Ramos (cell line): ENCODE measurements around the gene BAZ1A.

Experiments
- in situ Hi-C: fragments of 300-500 bp; cut with MboI; formaldehyde crosslinking; loops from one replicate; pipeline ENCODE4 v1.14.3; 2022; ENCODE audit warnings: low sequenced_read_pairs; ENCODE audit not compliant: unreplicated experiment

BAZ1A gene

GRCh38 chr14:34875031-34875922 lies at the start of gene BAZ1A:
BAZ1A (minus strand) TSS chr14:34875360; CDS start chr14:34874604, 756 bp downstream.
- in situ Hi-C loops = no loop called here

- in situ Hi-C loops = no loop called here
Observed at GRCh38 chr14:34920339-34920738, 45.2 kb upstream of the BAZ1A start.

- in situ Hi-C loops = loop anchor here (10.0 kb wide), 1 partner anchor 249 kb away; no protein-coding TSS in a partner anchor
Observed at GRCh38 chr14:34913619-34914018, 38.5 kb upstream of the BAZ1A start.

- in situ Hi-C loops = loop anchor here (10.0 kb wide), 1 partner anchor 248 kb away; no protein-coding TSS in a partner anchor
Observed at GRCh38 chr14:34912966-34913365, 37.8 kb upstream of the BAZ1A start.

GRCh38 chr14:34912182-34912581 lies 37.0 kb upstream of the BAZ1A start:
- in situ Hi-C loops = loop anchor here (10.0 kb wide), 1 partner anchor 247 kb away; no protein-coding TSS in a partner anchor

GRCh38 chr14:34911209-34912150 lies 36.3 kb upstream of the BAZ1A start:
- in situ Hi-C loops = loop anchor here (10.0 kb wide), 1 partner anchor 247 kb away; no protein-coding TSS in a partner anchor

DNA sequence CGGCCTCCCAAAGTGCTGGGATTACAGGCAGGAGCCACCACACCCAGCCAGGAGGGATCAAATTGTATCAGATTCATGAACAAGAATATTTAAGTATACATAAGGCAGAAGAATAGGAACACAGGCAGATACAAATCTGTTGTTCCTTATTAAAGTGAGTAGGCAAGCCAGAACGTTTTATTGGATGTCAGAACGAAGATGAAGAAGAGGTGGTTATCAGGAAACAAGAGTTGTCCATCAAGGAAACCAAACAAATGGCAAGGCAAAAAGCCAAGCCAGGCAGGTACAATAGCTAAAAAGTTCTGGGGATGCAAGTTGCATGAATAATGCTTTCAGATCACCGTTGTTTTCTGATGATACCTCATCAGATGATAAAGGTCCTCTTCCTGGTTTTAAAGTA lies 31.1 kb upstream of the BAZ1A start:
- in situ Hi-C loops = no loop called here

- in situ Hi-C loops = no loop called here
Observed at GRCh38 chr14:34895277-34895676, 20.1 kb upstream of the BAZ1A start.

GRCh38 chr14:34890937-34891336 lies 15.8 kb upstream of the BAZ1A start:
- in situ Hi-C loops = no loop called here

- in situ Hi-C loops = no loop called here
Observed at GRCh38 chr14:34888186-34888585, 13.0 kb upstream of the BAZ1A start.

DNA sequence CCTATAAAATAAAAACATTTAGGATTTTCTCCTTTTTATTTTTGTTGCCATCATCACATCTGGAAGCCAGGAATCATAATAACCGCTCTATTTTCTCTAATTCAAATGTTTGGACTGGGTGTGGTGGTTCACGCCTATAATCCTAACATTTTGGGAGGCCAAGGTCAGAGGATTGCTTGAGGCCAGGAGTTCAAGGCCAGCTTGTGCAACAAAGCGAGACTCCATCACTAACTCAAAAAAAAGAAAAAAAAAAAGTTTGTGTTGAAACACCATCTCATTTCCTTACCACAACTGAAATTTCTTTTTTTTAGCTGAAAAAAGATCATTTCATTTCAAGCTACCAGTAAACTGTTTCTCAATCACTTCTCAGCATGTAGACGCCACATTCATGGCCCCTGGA lies 8.8 kb upstream of the BAZ1A start:
- in situ Hi-C loops = no loop called here

- in situ Hi-C loops = no loop called here
Observed at GRCh38 chr14:34874386-34875030, 652 bp downstream of the BAZ1A start.

- in situ Hi-C loops = no loop called here
Observed at GRCh38 chr14:34873589-34874385, 1.4 kb downstream of the BAZ1A start.

DNA sequence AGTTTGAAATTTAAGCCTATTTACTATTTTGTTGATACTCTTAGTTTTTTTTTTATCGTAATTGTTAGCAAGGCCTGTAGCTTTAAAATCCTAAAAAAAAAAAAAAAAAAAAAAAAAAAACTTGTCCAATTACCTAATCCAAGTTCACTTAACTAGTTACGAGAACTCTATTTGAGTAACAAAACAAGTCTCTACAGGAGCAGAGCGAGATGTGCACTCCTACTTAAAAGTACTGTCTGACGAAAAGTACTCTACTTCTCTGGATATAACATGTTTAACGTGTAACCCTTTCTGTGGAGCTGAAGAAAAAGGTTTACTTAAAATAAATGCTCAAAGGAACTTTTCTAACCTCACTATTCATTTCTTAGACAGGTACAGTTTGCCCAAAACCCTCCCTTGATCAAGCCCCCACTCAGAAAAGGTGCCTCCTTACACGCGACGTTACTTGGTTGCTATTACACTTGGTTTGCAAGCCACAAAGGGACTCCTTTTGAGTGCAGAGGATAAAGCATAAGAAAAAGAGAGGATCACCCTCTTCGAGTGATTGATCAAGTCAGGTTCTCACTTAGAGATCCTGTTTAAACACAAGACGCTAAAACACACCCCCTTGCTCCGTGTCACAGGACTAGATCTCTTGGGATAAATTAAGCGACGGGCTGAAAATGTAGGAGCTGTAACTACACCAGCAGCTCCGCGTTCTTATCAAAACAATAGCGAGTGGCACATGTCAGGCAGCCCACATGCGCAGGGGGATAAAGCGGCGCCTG lies 2.2 kb downstream of the BAZ1A start:
- in situ Hi-C loops = no loop called here

DNA sequence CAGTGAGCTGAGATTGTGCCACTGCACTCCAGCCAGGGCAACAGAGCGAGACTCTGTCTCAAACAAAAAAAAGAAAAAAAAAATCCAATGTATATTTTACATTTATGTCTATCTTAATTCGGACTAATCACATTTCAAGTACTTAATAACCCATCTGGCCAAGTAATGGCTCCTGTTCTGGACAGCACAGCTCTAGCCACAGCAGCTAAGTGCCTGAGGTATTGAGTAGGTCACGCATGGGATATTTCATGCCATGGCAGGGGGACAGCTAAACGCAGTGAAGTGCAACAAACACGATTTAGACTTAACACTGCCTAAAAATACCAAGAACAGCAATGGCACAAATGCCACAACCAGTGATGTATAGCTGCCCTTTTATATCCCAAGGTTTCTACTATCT lies 8.0 kb downstream of the BAZ1A start:
- in situ Hi-C loops = no loop called here

DNA sequence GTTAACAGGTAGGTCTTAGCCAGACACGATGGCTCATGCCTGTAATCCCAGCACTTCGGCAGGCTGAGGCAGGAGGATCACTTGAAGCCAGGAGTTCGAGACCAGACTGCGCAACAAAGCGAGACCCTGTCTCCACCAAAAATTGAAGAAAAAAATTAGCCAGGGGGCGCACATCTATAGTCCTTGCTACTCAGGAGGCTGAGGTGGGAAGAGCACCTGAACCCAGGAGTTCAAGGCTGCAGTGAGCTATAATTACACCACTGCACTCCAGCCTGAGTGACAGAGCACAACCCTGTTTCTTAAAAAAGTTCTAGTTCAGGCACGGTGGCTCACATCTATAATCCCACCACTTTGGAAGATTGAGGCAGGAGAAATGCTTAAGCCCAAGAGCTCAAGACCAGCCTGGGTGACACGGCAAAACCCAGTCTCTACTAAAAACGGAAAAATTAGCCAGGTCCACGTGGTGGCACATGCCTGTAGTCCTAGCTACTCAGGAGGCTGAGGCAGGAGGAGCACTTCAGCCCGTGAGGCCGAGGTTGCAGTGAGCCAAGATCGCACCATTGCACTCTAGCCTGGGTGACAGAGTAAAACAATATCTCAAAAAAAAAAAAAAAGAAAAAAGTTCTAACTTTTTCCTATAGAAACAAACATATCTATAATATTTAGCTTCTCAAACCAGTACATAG lies 9.1 kb downstream of the BAZ1A start:
- in situ Hi-C loops = no loop called here

DNA sequence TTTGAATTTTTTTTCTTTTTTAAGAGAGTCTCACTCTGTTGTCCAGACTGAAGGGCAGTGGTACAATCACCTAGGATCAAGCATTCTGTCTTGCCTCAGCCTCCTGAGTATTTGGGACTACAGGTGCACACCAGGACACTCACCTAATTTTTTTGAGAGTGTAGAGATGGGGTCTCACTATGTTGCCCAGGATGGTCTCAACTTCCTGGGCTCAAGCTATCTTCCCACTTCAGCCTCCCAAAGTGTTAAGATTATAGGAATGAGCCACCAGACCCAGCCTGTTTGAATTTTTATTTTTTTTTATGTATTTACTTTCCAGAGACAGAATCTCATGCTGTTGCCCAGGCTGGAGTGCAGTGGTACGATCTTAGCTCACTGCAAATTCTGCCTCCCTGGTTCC lies 11.3 kb downstream of the BAZ1A start:
- in situ Hi-C loops = no loop called here

DNA sequence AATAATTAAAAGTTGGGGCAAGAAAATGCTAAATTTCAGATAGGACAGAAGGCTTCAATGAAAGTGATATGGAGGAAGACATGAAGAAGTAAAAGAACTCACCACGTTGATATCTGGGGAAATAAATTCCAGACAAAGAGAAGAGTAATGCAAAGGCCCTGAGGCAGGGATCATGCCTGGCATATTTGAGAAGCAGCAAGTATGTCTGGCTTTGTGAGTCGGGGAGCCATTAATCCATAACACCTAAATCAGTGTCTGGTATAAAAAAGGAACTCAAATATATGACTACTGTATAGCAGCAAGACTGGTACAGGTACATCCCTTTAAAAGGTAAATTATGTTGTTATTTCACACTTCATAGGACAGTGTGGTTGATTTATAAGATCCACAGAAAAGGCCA lies 16.4 kb downstream of the BAZ1A start:
- in situ Hi-C loops = no loop called here
